Measurements from ENCODE around the gene CREM. TPM values are rescaled to one million over a fixed set of nuclear protein-coding genes. Genes with fewer than 3 reads are reported as not detected.

The CREM gene
- total RNA-seq, 1 experiment from 2014 or later, result 30.2 TPM

- ChIA-PET POLR2A (no interaction called here), CTCF (no interaction called here)
- TF ChIP-seq, protein P1, sequence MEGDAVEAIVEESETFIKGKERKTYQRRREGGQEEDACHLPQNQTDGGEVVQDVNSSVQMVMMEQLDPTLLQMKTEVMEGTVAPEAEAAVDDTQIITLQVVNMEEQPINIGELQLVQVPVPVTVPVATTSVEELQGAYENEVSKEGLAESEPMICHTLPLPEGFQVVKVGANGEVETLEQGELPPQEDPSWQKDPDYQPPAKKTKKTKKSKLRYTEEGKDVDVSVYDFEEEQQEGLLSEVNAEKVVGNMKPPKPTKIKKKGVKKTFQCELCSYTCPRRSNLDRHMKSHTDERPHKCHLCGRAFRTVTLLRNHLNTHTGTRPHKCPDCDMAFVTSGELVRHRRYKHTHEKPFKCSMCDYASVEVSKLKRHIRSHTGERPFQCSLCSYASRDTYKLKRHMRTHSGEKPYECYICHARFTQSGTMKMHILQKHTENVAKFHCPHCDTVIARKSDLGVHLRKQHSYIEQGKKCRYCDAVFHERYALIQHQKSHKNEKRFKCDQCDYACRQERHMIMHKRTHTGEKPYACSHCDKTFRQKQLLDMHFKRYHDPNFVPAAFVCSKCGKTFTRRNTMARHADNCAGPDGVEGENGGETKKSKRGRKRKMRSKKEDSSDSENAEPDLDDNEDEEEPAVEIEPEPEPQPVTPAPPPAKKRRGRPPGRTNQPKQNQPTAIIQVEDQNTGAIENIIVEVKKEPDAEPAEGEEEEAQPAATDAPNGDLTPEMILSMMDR (IDR thresholded peaks at IDR 0.05; ENCODE audit: unreplicated experiment), result no peak
- intact Hi-C loops (cut with micrococcal nuclease), result no loop called here
- DNase-seq (ENCODE audit: unreplicated experiment), result no peak
- Mint-ChIP-seq H3K36me3 (ENCODE audit: insufficient read depth, unreplicated experiment) (peaks cover 10% of the 10 kb centered on the region), H3K4me3 (ENCODE audit: unreplicated experiment) (no peak overlapping the region), H3K27me3 (ENCODE audit: insufficient read depth, unreplicated experiment) (no peaks in the 10 kb centered on the region), H3K27ac (ENCODE audit: low read depth, unreplicated experiment) (no peak overlapping the region), H3K4me1 (ENCODE audit: insufficient read depth, unreplicated experiment) (peaks cover 16% of the 10 kb centered on the region), H3K9me3 (ENCODE audit: unreplicated experiment) (peaks cover 7% of the 10 kb centered on the region)
- BruUV-seq (replicated peaks), result no TSS peak
These were observed 43.4 kb upstream of the CREM start for GRCh38 chr10:35083242-35083641.

GRCh38 chr10:35089611-35090161 is 37.0 kb upstream of the CREM start:
- Mint-ChIP-seq H3K9me3 (ENCODE audit: unreplicated experiment) (no peaks in the 10 kb centered on the region), H3K27ac (ENCODE audit: low read depth, unreplicated experiment) (peak overlapping the region; percentile 79), H3K27me3 (ENCODE audit: insufficient read depth, unreplicated experiment) (no peaks in the 10 kb centered on the region), H3K4me1 (ENCODE audit: insufficient read depth, unreplicated experiment) (peaks cover 22% of the 10 kb centered on the region), H3K4me3 (ENCODE audit: unreplicated experiment) (peak overlapping the region; percentile 83), H3K36me3 (ENCODE audit: insufficient read depth, unreplicated experiment) (no peaks in the 10 kb centered on the region)
- TF ChIP-seq, protein P1 (IDR thresholded peaks at IDR 0.05; ENCODE audit: unreplicated experiment), result no peak
- POLR2A ChIA-PET, result interaction anchor here (0.6 to 3.1 kb wide), 4 partner anchors 10 to 317 kb away, joined by 3 to 9 read pairs (median 4); no protein-coding TSS in a partner anchor
- intact Hi-C loops (cut with micrococcal nuclease), result loop anchor here (5.0 kb wide), 1 partner anchor 82 kb away; no protein-coding TSS in a partner anchor
- CTCF ChIA-PET, result no interaction called here
- BruUV-seq (replicated peaks), result no TSS peak
- peak; percentile 18 for DNase-seq (ENCODE audit: unreplicated experiment)

GRCh38 chr10:35090162-35090954 is 36.3 kb upstream of the CREM start, which contains the start of gene CUL2:
CUL2 (minus strand) TSS chr10:35090341; CDS start chr10:35071317, 19,024 bp downstream.
- Mint-ChIP-seq H3K36me3 (ENCODE audit: insufficient read depth, unreplicated experiment) (no peaks in the 10 kb centered on the region), H3K27me3 (ENCODE audit: insufficient read depth, unreplicated experiment) (no peaks in the 10 kb centered on the region), H3K9me3 (ENCODE audit: unreplicated experiment) (no peaks in the 10 kb centered on the region), H3K27ac (ENCODE audit: low read depth, unreplicated experiment) (peak within 1 kb of the TSS; percentile 79), H3K4me1 (ENCODE audit: insufficient read depth, unreplicated experiment) (peaks cover 22% of the 10 kb centered on the region), H3K4me3 (ENCODE audit: unreplicated experiment) (peak within 1 kb of the TSS; percentile 83)
- DNase-seq (ENCODE audit: unreplicated experiment), result peak; percentile 93
- BruUV-seq (replicated peaks), result no TSS peak
- TF ChIP-seq, protein P1 (IDR thresholded peaks at IDR 0.05; ENCODE audit: unreplicated experiment), result no peak
- intact Hi-C loops (cut with micrococcal nuclease), result loop anchor here (5.0 kb wide), 1 partner anchor 83 kb away; no protein-coding TSS in a partner anchor
- POLR2A ChIA-PET, result interaction anchor here (0.6 to 3.1 kb wide), 10 partner anchors 10 to 1486 kb away, joined by 3 to 9 read pairs (median 4); partner anchors contain the start of gene CREM
- CTCF ChIA-PET, result interaction anchor here (0.5 to 2.0 kb wide), 2 partner anchors 34 to 105 kb away, joined by 3 to 4 read pairs; no protein-coding TSS in a partner anchor

Measured in MCF 10A (cell line).